WTC11 (cell line): ENCODE measurements around the gene KCNMA1. TPM values are rescaled to one million over a fixed set of nuclear protein-coding genes. Genes with fewer than 3 reads are reported as not detected.

ENCODE experiments used
- ATAC-seq: fragments of 200-7000 bp; cut with Tn5 transposase; 2 replicates; pipeline ENCODE4 v1.10.0; 2021; ENCODE audit warnings: mild to moderate bottlenecking, moderate library complexity
- CTCF ChIA-PET: fragments of 300-600 bp; sonication (Branson Sonifier 250); formaldehyde crosslinking; loops from one replicate; lab custom pipeline; 2021; ENCODE audit warnings: antibody characterized with exemption; lab: Charles Lee
- POLR2A ChIA-PET: fragments of 350-600 bp; sonication (Branson Sonifier 250); formaldehyde crosslinking; loops from one replicate; lab custom pipeline; 2021; ENCODE audit warnings: antibody characterized with exemption; lab: Charles Lee
- DNase-seq: peaks from one replicate; pipeline ENCODE4 v3.0.0; 2021; ENCODE audit warnings: low spot score
- H3K27ac Mint-ChIP-seq: 2 replicates; pipeline ENCODE4 v1.8.0; 2021; ENCODE audit warnings: mixed read lengths
- H3K27me3 Mint-ChIP-seq: 2 replicates; pipeline ENCODE4 v1.8.0; 2021; ENCODE audit warnings: low read depth, mild to moderate bottlenecking, moderate library complexity, mixed read lengths
- H3K36me3 Mint-ChIP-seq: 2 replicates; pipeline ENCODE4 v1.8.0; 2021; ENCODE audit warnings: mixed read lengths
- H3K4me1 Mint-ChIP-seq: 2 replicates; pipeline ENCODE4 v1.8.0; 2022; ENCODE audit warnings: mixed read lengths
- H3K4me3 Mint-ChIP-seq: 2 replicates; pipeline ENCODE4 v1.8.0; 2021; ENCODE audit warnings: mild to moderate bottlenecking, moderate library complexity, mixed read lengths
- H3K9me3 Mint-ChIP-seq: 2 replicates; pipeline ENCODE4 v1.8.0; 2021; ENCODE audit warnings: mixed read lengths
- ATF1 ChIP-seq: sonication (generic); formaldehyde crosslinking; IDR thresholded peaks from 2 replicates; pipeline ENCODE4 v1.8.1; 2023; ENCODE audit warnings: mild to moderate bottlenecking, moderate library complexity, missing genetic modification reagents
- CREB1 ChIP-seq: sonication (generic); formaldehyde crosslinking; IDR thresholded peaks from 2 replicates; pipeline ENCODE4 v1.8.0; 2023; ENCODE audit warnings: mild to moderate bottlenecking, missing genetic modification reagents
- EMX1 ChIP-seq: fragments of 250-450 bp; sonication (Bioruptor Pico); IDR thresholded peaks from 2 replicates; pipeline ENCODE4 v1.8.0; 2021; ENCODE audit warnings: mild to moderate bottlenecking
- FOXJ3 ChIP-seq: sonication (generic); formaldehyde crosslinking; IDR thresholded peaks from 2 replicates; pipeline ENCODE4 v1.9.0; 2021; ENCODE audit warnings: missing genetic modification reagents, mild to moderate bottlenecking, borderline replicate concordance
- FOXP1 ChIP-seq: sonication (generic); formaldehyde crosslinking; IDR thresholded peaks from 2 replicates; pipeline ENCODE4 v1.8.0; 2022; ENCODE audit warnings: missing genetic modification reagents, mild to moderate bottlenecking, moderate library complexity, borderline replicate concordance
- GTF2I ChIP-seq: fragments of 250-450 bp; sonication (Bioruptor Pico); conservative IDR thresholded peaks from 2 replicates; pipeline ENCODE4 v1.4.0; 2021; ENCODE audit warnings: mild to moderate bottlenecking
- IRF2 ChIP-seq: sonication (generic); formaldehyde crosslinking; IDR thresholded peaks from 2 replicates; pipeline ENCODE4 v1.8.0; 2022; ENCODE audit warnings: low read depth, missing genetic modification reagents, borderline replicate concordance
- JUN ChIP-seq: sonication (generic); formaldehyde crosslinking; IDR thresholded peaks from 2 replicates; pipeline ENCODE4 v1.8.0; 2023; ENCODE audit warnings: mild to moderate bottlenecking, missing genetic modification reagents
- NFYB ChIP-seq: sonication (generic); formaldehyde crosslinking; conservative IDR thresholded peaks from 2 replicates; pipeline ENCODE4 v1.8.0; 2022; ENCODE audit warnings: low read depth, missing genetic modification reagents
- NR2C2 ChIP-seq: sonication (generic); formaldehyde crosslinking; IDR thresholded peaks from 2 replicates; pipeline ENCODE4 v1.8.0; 2022; ENCODE audit warnings: mild to moderate bottlenecking, missing genetic modification reagents
- NR3C1 ChIP-seq: sonication (generic); formaldehyde crosslinking; conservative IDR thresholded peaks from 2 replicates; pipeline ENCODE4 v1.8.1; 2023; ENCODE audit warnings: low read depth, mild to moderate bottlenecking, missing genetic modification reagents
- OVOL2 ChIP-seq: fragments of 250-450 bp; sonication (Bioruptor Pico); IDR thresholded peaks from 2 replicates; pipeline ENCODE4 v1.9.0; 2021; ENCODE audit warnings: mild to moderate bottlenecking, borderline replicate concordance
- RELA ChIP-seq: sonication (generic); formaldehyde crosslinking; IDR thresholded peaks from 2 replicates; pipeline ENCODE4 v1.8.1; 2022; ENCODE audit warnings: missing genetic modification reagents, mild to moderate bottlenecking, borderline replicate concordance
- SMAD3 ChIP-seq: sonication (generic); formaldehyde crosslinking; IDR thresholded peaks from 2 replicates; pipeline ENCODE4 v1.8.0; 2022; ENCODE audit warnings: missing genetic modification reagents, mild to moderate bottlenecking, borderline replicate concordance
- ZNF138 ChIP-seq: sonication (generic); formaldehyde crosslinking; conservative IDR thresholded peaks from 2 replicates; pipeline ENCODE4 v1.8.1; 2022; ENCODE audit warnings: mild to moderate bottlenecking, moderate library complexity, missing genetic modification reagents
- ZNF232 ChIP-seq: sonication (generic); formaldehyde crosslinking; IDR thresholded peaks from 2 replicates; pipeline ENCODE4 v1.8.0; 2022; ENCODE audit warnings: mild to moderate bottlenecking, missing genetic modification reagents
- ZNF263 ChIP-seq: sonication (generic); formaldehyde crosslinking; IDR thresholded peaks from 2 replicates; pipeline ENCODE4 v1.8.1; 2022; ENCODE audit warnings: low read depth, mild to moderate bottlenecking, moderate library complexity, missing genetic modification reagents
- ZNF396 ChIP-seq: fragments of 250-450 bp; sonication (Bioruptor Pico); IDR thresholded peaks from 2 replicates; pipeline ENCODE4 v1.8.0; 2021; ENCODE audit warnings: mild to moderate bottlenecking, moderate library complexity, borderline replicate concordance
- total RNA-seq: library from RNA; stranded (reverse); gene quantifications from 3 replicates; pipeline ENCODE4 v1.2.3, GENCODE V29; 2021
- TF ChIP-seq, protein P1 (sequence below): sonication (generic); formaldehyde crosslinking; IDR thresholded peaks from 2 replicates; pipeline ENCODE4 v1.8.0; 2023; ENCODE audit warnings: missing genetic modification reagents, mild to moderate bottlenecking, borderline replicate concordance
- TF ChIP-seq, protein P2 (sequence below): fragments of 200-600 bp; IDR thresholded peaks from 2 replicates; pipeline ENCODE4 v1.8.0; 2022; ENCODE audit warnings: antibody characterized with exemption
- TF ChIP-seq, protein P3 (sequence below): sonication (generic); formaldehyde crosslinking; conservative IDR thresholded peaks from 2 replicates; pipeline ENCODE4 v1.8.1; 2022; ENCODE audit warnings: mild to moderate bottlenecking, missing genetic modification reagents
- TF ChIP-seq, protein P4 (sequence below): fragments of 250-450 bp; sonication (Bioruptor Pico); IDR thresholded peaks from 2 replicates; pipeline ENCODE4 v1.9.0; 2021; ENCODE audit warnings: moderate library complexity, mild to moderate bottlenecking, inconsistent platforms, borderline replicate concordance
- TF ChIP-seq, protein P5 (sequence below): sonication (generic); formaldehyde crosslinking; IDR thresholded peaks from 2 replicates; pipeline ENCODE4 v1.8.1; 2023; ENCODE audit warnings: mild to moderate bottlenecking, missing genetic modification reagents, moderate library complexity
- TF ChIP-seq, protein P6 (sequence below): sonication (generic); formaldehyde crosslinking; IDR thresholded peaks from 2 replicates; pipeline ENCODE4 v1.8.1; 2023; ENCODE audit warnings: mild to moderate bottlenecking, missing genetic modification reagents
- TF ChIP-seq, protein P7 (sequence below): sonication (generic); formaldehyde crosslinking; IDR thresholded peaks from 2 replicates; pipeline ENCODE4 v1.8.1; 2023; ENCODE audit warnings: mild to moderate bottlenecking, missing genetic modification reagents

KCNMA1 gene
- total RNA-seq, 1 experiment from 2014 or later: 7.3 TPM

DNA sequence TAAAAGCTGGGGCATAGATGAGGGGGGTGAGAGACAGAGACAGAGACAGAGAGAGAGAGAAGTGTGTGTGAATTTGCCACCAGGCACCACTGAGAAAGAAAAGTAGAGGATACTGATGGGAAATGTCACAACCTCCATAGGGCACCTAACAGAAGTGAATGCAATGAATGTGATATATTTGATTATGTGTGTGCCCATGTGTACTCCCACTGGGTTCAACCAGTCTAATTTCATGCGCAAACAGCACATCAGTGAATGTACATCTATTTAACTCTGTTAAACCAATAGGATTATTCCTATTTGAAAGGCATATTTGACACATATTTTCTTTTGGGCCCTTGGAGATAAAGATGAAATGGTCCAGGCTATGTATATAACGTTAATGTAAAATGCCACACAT lies 241.3 kb downstream of the KCNMA1 start:
- H3K36me3 Mint-ChIP-seq: no peaks in the 10 kb centered on the region
- ATAC-seq: no peak
- no peak overlapping the region for H3K27ac Mint-ChIP-seq
- no peaks in the 10 kb centered on the region for H3K9me3 Mint-ChIP-seq
- H3K27me3 Mint-ChIP-seq: no peaks in the 10 kb centered on the region
- POLR2A ChIA-PET: no interaction called here
- TF ChIP-seq, protein P1, sequence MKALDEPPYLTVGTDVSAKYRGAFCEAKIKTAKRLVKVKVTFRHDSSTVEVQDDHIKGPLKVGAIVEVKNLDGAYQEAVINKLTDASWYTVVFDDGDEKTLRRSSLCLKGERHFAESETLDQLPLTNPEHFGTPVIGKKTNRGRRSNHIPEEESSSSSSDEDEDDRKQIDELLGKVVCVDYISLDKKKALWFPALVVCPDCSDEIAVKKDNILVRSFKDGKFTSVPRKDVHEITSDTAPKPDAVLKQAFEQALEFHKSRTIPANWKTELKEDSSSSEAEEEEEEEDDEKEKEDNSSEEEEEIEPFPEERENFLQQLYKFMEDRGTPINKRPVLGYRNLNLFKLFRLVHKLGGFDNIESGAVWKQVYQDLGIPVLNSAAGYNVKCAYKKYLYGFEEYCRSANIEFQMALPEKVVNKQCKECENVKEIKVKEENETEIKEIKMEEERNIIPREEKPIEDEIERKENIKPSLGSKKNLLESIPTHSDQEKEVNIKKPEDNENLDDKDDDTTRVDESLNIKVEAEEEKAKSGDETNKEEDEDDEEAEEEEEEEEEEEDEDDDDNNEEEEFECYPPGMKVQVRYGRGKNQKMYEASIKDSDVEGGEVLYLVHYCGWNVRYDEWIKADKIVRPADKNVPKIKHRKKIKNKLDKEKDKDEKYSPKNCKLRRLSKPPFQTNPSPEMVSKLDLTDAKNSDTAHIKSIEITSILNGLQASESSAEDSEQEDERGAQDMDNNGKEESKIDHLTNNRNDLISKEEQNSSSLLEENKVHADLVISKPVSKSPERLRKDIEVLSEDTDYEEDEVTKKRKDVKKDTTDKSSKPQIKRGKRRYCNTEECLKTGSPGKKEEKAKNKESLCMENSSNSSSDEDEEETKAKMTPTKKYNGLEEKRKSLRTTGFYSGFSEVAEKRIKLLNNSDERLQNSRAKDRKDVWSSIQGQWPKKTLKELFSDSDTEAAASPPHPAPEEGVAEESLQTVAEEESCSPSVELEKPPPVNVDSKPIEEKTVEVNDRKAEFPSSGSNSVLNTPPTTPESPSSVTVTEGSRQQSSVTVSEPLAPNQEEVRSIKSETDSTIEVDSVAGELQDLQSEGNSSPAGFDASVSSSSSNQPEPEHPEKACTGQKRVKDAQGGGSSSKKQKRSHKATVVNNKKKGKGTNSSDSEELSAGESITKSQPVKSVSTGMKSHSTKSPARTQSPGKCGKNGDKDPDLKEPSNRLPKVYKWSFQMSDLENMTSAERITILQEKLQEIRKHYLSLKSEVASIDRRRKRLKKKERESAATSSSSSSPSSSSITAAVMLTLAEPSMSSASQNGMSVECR (CRISPR knock-in tag): no peak
- TF ChIP-seq, protein P2, sequence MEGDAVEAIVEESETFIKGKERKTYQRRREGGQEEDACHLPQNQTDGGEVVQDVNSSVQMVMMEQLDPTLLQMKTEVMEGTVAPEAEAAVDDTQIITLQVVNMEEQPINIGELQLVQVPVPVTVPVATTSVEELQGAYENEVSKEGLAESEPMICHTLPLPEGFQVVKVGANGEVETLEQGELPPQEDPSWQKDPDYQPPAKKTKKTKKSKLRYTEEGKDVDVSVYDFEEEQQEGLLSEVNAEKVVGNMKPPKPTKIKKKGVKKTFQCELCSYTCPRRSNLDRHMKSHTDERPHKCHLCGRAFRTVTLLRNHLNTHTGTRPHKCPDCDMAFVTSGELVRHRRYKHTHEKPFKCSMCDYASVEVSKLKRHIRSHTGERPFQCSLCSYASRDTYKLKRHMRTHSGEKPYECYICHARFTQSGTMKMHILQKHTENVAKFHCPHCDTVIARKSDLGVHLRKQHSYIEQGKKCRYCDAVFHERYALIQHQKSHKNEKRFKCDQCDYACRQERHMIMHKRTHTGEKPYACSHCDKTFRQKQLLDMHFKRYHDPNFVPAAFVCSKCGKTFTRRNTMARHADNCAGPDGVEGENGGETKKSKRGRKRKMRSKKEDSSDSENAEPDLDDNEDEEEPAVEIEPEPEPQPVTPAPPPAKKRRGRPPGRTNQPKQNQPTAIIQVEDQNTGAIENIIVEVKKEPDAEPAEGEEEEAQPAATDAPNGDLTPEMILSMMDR: no peak
- TF ChIP-seq NR2C2 (CRISPR knock-in tag) (no peak), RELA (CRISPR knock-in tag) (no peak), NR3C1 (no peak), FOXJ3 (CRISPR knock-in tag) (no peak), ATF1 (CRISPR knock-in tag) (no peak), OVOL2 (CRISPR knock-in tag) (no peak), IRF2 (CRISPR knock-in tag) (no peak), ZNF232 (CRISPR knock-in tag) (no peak), FOXP1 (CRISPR knock-in tag) (no peak), JUN (CRISPR knock-in tag) (no peak), NFYB (CRISPR knock-in tag) (no peak)
- TF ChIP-seq, protein P3, sequence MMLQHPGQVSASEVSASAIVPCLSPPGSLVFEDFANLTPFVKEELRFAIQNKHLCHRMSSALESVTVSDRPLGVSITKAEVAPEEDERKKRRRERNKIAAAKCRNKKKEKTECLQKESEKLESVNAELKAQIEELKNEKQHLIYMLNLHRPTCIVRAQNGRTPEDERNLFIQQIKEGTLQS (CRISPR knock-in tag): no peak
- TF ChIP-seq, protein P4, sequence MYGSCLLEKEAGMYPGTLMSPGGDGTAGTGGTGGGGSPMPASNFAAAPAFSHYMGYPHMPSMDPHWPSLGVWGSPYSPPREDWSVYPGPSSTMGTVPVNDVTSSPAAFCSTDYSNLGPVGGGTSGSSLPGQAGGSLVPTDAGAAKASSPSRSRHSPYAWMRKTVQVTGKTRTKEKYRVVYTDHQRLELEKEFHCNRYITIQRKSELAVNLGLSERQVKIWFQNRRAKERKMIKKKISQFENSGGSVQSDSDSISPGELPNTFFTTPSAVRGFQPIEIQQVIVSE (CRISPR knock-in tag): no peak
- TF ChIP-seq, protein P5, sequence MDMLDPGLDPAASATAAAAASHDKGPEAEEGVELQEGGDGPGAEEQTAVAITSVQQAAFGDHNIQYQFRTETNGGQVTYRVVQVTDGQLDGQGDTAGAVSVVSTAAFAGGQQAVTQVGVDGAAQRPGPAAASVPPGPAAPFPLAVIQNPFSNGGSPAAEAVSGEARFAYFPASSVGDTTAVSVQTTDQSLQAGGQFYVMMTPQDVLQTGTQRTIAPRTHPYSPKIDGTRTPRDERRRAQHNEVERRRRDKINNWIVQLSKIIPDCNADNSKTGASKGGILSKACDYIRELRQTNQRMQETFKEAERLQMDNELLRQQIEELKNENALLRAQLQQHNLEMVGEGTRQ (CRISPR knock-in tag): no peak
- TF ChIP-seq, all 79 proteins: peak for 0
- Mint-ChIP-seq H3K4me3 (no peak overlapping the region), H3K4me1 (peaks cover 12% of the 10 kb centered on the region)
- DNase-seq: no peak
- CTCF ChIA-PET: no interaction called here

DNA sequence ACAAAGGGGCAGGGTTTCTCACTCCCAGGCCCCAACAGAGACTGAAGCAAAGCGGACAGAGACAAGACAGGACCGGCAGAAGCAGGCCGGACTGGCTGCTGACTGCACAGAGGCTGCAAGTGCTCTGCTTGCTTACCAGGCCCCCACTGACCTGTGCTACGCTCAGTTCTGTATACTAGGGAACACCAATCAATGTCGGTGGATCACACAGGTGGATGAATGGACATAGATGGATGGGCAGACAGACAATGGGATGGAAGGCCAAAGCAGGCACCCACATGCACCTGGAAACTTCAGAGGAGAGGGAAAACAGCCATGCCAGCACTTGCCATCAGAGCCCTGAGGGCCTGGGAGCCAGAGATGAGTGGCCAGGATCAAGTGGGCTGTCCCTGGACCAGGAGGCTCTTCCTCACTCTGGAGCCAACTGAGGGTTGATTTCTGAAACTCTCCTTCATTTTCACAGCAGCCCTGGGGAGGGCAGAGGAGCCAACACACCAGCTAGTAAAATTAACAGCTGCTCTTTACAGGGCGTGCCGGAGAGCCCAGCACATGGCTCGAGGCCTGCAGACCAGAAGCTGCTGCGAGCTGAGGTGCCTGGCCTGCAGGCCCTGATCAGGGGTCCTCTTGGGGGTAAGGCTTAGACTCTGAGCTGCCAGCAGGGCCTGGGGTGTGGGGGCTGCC lies 243.6 kb downstream of the KCNMA1 start:
- Mint-ChIP-seq H3K27ac (no peak overlapping the region), H3K36me3 (no peaks in the 10 kb centered on the region), H3K9me3 (no peaks in the 10 kb centered on the region), H3K4me1 (peaks cover 30% of the 10 kb centered on the region), H3K27me3 (no peaks in the 10 kb centered on the region), H3K4me3 (no peak overlapping the region)
- DNase-seq: no peak
- POLR2A ChIA-PET: interaction anchor here (0.6 kb wide), 1 partner anchor 217 kb away, joined by 7 read pairs; no protein-coding TSS in a partner anchor
- CTCF ChIA-PET: interaction anchor here (1.3 to 3.6 kb wide), 4 partner anchors 228 to 317 kb away, joined by 3 to 14 read pairs (median 4); partner anchors contain the start of gene KCNMA1
- no peak for ATAC-seq
- TF ChIP-seq ZNF138 (CRISPR knock-in tag) (no peak), GTF2I (no peak), CREB1 (CRISPR knock-in tag) (no peak), ZNF263 (CRISPR knock-in tag) (no peak), ZNF396 (CRISPR knock-in tag) (no peak), EMX1 (CRISPR knock-in tag) (no peak), SMAD3 (no peak)
- TF ChIP-seq, protein P6, sequence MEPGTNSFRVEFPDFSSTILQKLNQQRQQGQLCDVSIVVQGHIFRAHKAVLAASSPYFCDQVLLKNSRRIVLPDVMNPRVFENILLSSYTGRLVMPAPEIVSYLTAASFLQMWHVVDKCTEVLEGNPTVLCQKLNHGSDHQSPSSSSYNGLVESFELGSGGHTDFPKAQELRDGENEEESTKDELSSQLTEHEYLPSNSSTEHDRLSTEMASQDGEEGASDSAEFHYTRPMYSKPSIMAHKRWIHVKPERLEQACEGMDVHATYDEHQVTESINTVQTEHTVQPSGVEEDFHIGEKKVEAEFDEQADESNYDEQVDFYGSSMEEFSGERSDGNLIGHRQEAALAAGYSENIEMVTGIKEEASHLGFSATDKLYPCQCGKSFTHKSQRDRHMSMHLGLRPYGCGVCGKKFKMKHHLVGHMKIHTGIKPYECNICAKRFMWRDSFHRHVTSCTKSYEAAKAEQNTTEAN (CRISPR knock-in tag): no peak
- TF ChIP-seq, protein P7, sequence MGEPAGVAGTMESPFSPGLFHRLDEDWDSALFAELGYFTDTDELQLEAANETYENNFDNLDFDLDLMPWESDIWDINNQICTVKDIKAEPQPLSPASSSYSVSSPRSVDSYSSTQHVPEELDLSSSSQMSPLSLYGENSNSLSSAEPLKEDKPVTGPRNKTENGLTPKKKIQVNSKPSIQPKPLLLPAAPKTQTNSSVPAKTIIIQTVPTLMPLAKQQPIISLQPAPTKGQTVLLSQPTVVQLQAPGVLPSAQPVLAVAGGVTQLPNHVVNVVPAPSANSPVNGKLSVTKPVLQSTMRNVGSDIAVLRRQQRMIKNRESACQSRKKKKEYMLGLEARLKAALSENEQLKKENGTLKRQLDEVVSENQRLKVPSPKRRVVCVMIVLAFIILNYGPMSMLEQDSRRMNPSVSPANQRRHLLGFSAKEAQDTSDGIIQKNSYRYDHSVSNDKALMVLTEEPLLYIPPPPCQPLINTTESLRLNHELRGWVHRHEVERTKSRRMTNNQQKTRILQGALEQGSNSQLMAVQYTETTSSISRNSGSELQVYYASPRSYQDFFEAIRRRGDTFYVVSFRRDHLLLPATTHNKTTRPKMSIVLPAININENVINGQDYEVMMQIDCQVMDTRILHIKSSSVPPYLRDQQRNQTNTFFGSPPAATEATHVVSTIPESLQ (CRISPR knock-in tag): no peak
